SJCRH30 (cell line): ENCODE data around the gene ZNF888. TPM values are rescaled to one million over a fixed set of nuclear protein-coding genes. Genes with fewer than 3 reads are reported as not detected.
A peak's percentile ranks its signal among the peaks of the same experiment; 100 is the strongest.

Experiments used
- DNase-seq, 2 experiments: peaks; one replicate each; pipeline ENCODE4 v3.0.0-alpha.2; 2015 to 2020
- H3K27ac ChIP-seq: fragments of 250-450 bp; sonication (Bioruptor Pico); 2 replicates; pipeline ENCODE4 v1.5.1; 2020; ENCODE audit warnings: mild to moderate bottlenecking, moderate library complexity
- H3K27me3 ChIP-seq: fragments of 250-450 bp; sonication (Bioruptor Pico); 2 replicates; pipeline ENCODE4 v1.5.1; 2020; ENCODE audit warnings: mild to moderate bottlenecking, moderate library complexity
- H3K36me3 ChIP-seq: fragments of 250-450 bp; sonication (Bioruptor Pico); 2 replicates; pipeline ENCODE4 v1.5.1; 2020; ENCODE audit warnings: mild to moderate bottlenecking, moderate library complexity
- H3K4me1 ChIP-seq: fragments of 250-450 bp; sonication (Bioruptor Pico); 2 replicates; pipeline ENCODE4 v1.5.1; 2020; ENCODE audit warnings: mild to moderate bottlenecking, moderate library complexity
- H3K4me3 ChIP-seq: fragments of 250-450 bp; sonication (Bioruptor Pico); 2 replicates; pipeline ENCODE4 v1.5.1; 2020; ENCODE audit warnings: mild to moderate bottlenecking, moderate library complexity
- H3K9me3 ChIP-seq: fragments of 250-450 bp; sonication (Bioruptor Pico); replicated peaks from 2 replicates; pipeline ENCODE4 v1.5.1; 2020; ENCODE audit warnings: mild to moderate bottlenecking, moderate library complexity
- total RNA-seq: library from RNA; depleted of rRNA; stranded (reverse); fragments of >200 nt; shearing (Covaris generic); gene quantifications from 2 replicates; pipeline ENCODE4 v1.2.3, GENCODE V29; 2014; rRNA removed

The ZNF888 gene
- 6.8 TPM in 2 replicates for total RNA-seq

GRCh38 chr19:52922841-52923777 lies at the start of gene ZNF888:
Gene ZNF888, minus strand, starts transcription at chr19:52923428. Its CDS starts 5,555 bp downstream, at chr19:52917873.
- H3K27ac ChIP-seq = peak within 1 kb of the TSS; percentile 78
- peak within 1 kb of the TSS; percentile 88 for H3K4me3 ChIP-seq
- H3K36me3 ChIP-seq = peaks cover 11% of the 10 kb centered on the region; the same call in 1 of the 2 replicates
- peak; percentile 80 to 87 for DNase-seq
- H3K27me3 ChIP-seq = no peaks in the 10 kb centered on the region
- H3K4me1 ChIP-seq = no peaks in the 10 kb centered on the region; the same call in 1 of the 2 replicates
- H3K9me3 ChIP-seq = no peaks in the 10 kb centered on the region

GRCh38 chr19:52967772-52968171 lies 44.5 kb upstream of the ZNF888 start:
- Histone ChIP-seq H3K4me1 (no peaks in the 10 kb centered on the region), H3K27me3 (no peaks in the 10 kb centered on the region), H3K27ac (no peak overlapping the region), H3K36me3 (no peaks in the 10 kb centered on the region), H3K4me3 (no peak overlapping the region), H3K9me3 (peaks cover 2% of the 10 kb centered on the region; the same call in 1 of the 2 replicates)
- DNase-seq = no peak

GRCh38 chr19:52963247-52963618 lies 40.0 kb upstream of the ZNF888 start:
- Histone ChIP-seq H3K27me3 (no peaks in the 10 kb centered on the region), H3K36me3 (no peaks in the 10 kb centered on the region), H3K4me3 (peak overlapping the region; percentile 76), H3K4me1 (no peaks in the 10 kb centered on the region), H3K27ac (peak overlapping the region; percentile 32), H3K9me3 (0 out of 2 replicates have a peak, but pooled peaks cover 2% of the 10 kb centered on the region)
- peak in 1 of 2 experiments; percentile 26 for DNase-seq

- Histone ChIP-seq H3K27ac (peak within 1 kb of the TSS; percentile 51), H3K36me3 (no peaks in the 10 kb centered on the region), H3K27me3 (no peaks in the 10 kb centered on the region), H3K4me3 (peak within 1 kb of the TSS; percentile 76), H3K4me1 (no peaks in the 10 kb centered on the region), H3K9me3 (0 out of 2 replicates have a peak, but pooled peaks cover 2% of the 10 kb centered on the region)
- peak; percentile 97 for DNase-seq
Measured at GRCh38 chr19:52962394-52963246, 39.4 kb upstream of the ZNF888 start, which contains the start of gene ZNF816. Gene ZNF816, minus strand, starts transcription at chr19:52962881. Its CDS starts 6,792 bp downstream, at chr19:52956089.

- no peak for DNase-seq
- H3K4me1 ChIP-seq = no peaks in the 10 kb centered on the region
- 0 out of 2 replicates have a peak, but pooled peaks cover 2% of the 10 kb centered on the region for H3K9me3 ChIP-seq
- no peaks in the 10 kb centered on the region for H3K27me3 ChIP-seq
- no peaks in the 10 kb centered on the region for H3K36me3 ChIP-seq
- H3K4me3 ChIP-seq = peak overlapping the region; percentile 76
- H3K27ac ChIP-seq = peak overlapping the region; percentile 51
Measured at GRCh38 chr19:52961981-52962380, 38.8 kb upstream of the ZNF888 start.

- DNase-seq = no peak
- H3K9me3 ChIP-seq = 0 out of 2 replicates have a peak, but pooled peaks cover 2% of the 10 kb centered on the region
- no peaks in the 10 kb centered on the region for H3K27me3 ChIP-seq
- H3K36me3 ChIP-seq = peaks cover 17% of the 10 kb centered on the region
- no peak overlapping the region for H3K27ac ChIP-seq
- H3K4me3 ChIP-seq = no peak overlapping the region
- H3K4me1 ChIP-seq = no peaks in the 10 kb centered on the region
Measured at GRCh38 chr19:52959613-52960295, 36.5 kb upstream of the ZNF888 start.

- no peak for DNase-seq
- Histone ChIP-seq H3K9me3 (0 out of 2 replicates have a peak, but pooled peaks cover 2% of the 10 kb centered on the region), H3K4me1 (no peaks in the 10 kb centered on the region), H3K27me3 (no peaks in the 10 kb centered on the region), H3K4me3 (no peak overlapping the region), H3K27ac (no peak overlapping the region), H3K36me3 (peaks cover 25% of the 10 kb centered on the region)
Measured at GRCh38 chr19:52957591-52957990, 34.4 kb upstream of the ZNF888 start.

- Histone ChIP-seq H3K36me3 (peaks cover 30% of the 10 kb centered on the region), H3K4me1 (no peaks in the 10 kb centered on the region), H3K27ac (no peak overlapping the region), H3K9me3 (0 out of 2 replicates have a peak, but pooled peaks cover 2% of the 10 kb centered on the region), H3K27me3 (no peaks in the 10 kb centered on the region), H3K4me3 (no peak overlapping the region)
- DNase-seq = no peak
Measured at GRCh38 chr19:52956917-52957316, 33.7 kb upstream of the ZNF888 start.

- no peak overlapping the region for H3K4me3 ChIP-seq
- H3K36me3 ChIP-seq = peaks cover 49% of the 10 kb centered on the region
- no peak for DNase-seq
- 0 out of 2 replicates have a peak, but pooled peaks cover 4% of the 10 kb centered on the region for H3K4me1 ChIP-seq
- H3K27ac ChIP-seq = no peak overlapping the region
- H3K27me3 ChIP-seq = no peaks in the 10 kb centered on the region
- peaks cover 14% of the 10 kb centered on the region for H3K9me3 ChIP-seq
Measured at GRCh38 chr19:52949422-52949821, 26.2 kb upstream of the ZNF888 start.

GRCh38 chr19:52948025-52948770 lies 25.0 kb upstream of the ZNF888 start:
- peaks cover 14% of the 10 kb centered on the region for H3K9me3 ChIP-seq
- no peak overlapping the region for H3K27ac ChIP-seq
- no peak overlapping the region for H3K4me3 ChIP-seq
- peak in 1 of 2 experiments; percentile 6 for DNase-seq
- no peaks in the 10 kb centered on the region for H3K27me3 ChIP-seq
- peaks cover 46% of the 10 kb centered on the region for H3K36me3 ChIP-seq
- 0 out of 2 replicates have a peak, but pooled peaks cover 4% of the 10 kb centered on the region for H3K4me1 ChIP-seq

- no peaks in the 10 kb centered on the region for H3K27me3 ChIP-seq
- peaks cover 14% of the 10 kb centered on the region for H3K9me3 ChIP-seq
- no peak for DNase-seq
- no peak overlapping the region for H3K4me3 ChIP-seq
- H3K27ac ChIP-seq = no peak overlapping the region
- 0 out of 2 replicates have a peak, but pooled peaks cover 4% of the 10 kb centered on the region for H3K4me1 ChIP-seq
- peaks cover 34% of the 10 kb centered on the region for H3K36me3 ChIP-seq
Measured at GRCh38 chr19:52946322-52947310, 23.4 kb upstream of the ZNF888 start.

- Histone ChIP-seq H3K9me3 (peaks cover 14% of the 10 kb centered on the region), H3K4me3 (no peak overlapping the region), H3K27ac (no peak overlapping the region), H3K36me3 (peaks cover 26% of the 10 kb centered on the region), H3K27me3 (no peaks in the 10 kb centered on the region), H3K4me1 (0 out of 2 replicates have a peak, but pooled peaks cover 4% of the 10 kb centered on the region)
- DNase-seq = no peak
Measured at GRCh38 chr19:52945652-52946321, 22.6 kb upstream of the ZNF888 start.
